Upper lobe of left lung (tissue), 4 donors: ENCODE measurements around the gene LNX1.

Source experiments
- POLR2AphosphoS5 ChIP-seq, 2 donors: sonication (generic); formaldehyde crosslinking; IDR thresholded peaks; one replicate each; pipeline ENCODE4 v1.5.1; 2017; ENCODE audit warnings: antibody characterized with exemption in 2 of 2
- TF ChIP-seq, protein P1 (sequence below), 6 experiments: fragments of 450-650 bp in 4 of 6; fragments of 200-600 bp in 2 of 6; sonication (generic) in 2 of 6; IDR thresholded peaks; one replicate each; pipeline ENCODE4 v1.5.1; 2016 to 2019; ENCODE audit warnings: antibody characterized with exemption in 6 of 6

DNA sequence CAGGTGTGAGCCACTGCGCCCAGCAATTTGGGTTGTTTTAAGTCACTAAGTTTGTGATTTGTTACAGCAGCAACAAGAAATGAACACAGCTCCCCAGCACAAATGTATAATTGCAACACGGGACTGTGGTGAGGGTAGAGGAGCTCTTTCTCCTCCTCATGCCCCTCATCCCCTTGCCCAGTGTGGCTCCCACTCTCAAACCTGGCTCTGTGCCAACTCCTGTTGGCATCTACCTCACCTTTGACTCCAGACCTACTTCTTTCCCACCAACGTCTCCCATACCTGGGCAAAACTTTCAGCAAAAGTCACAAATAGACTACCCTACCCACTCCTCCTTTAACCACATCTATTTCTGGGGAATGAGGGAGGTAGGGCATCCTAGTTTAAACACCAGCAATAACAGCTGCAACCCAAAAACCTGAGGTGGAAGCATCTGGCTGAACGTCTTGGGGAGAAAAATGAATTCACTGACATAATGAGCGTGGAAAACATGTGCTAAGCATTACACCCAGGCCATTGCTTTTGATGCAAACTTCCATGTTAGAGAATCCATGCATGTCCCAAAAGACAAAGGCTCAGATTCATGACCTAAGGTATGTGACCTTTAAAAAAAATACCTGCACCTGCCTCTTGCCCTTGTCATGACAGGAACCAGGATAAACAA, 19.2 kb downstream of the LNX1 start:
- no peak for TF ChIP-seq POLR2AphosphoS5 (IDR thresholded peaks at IDR 0.05)
- TF ChIP-seq, protein P1, sequence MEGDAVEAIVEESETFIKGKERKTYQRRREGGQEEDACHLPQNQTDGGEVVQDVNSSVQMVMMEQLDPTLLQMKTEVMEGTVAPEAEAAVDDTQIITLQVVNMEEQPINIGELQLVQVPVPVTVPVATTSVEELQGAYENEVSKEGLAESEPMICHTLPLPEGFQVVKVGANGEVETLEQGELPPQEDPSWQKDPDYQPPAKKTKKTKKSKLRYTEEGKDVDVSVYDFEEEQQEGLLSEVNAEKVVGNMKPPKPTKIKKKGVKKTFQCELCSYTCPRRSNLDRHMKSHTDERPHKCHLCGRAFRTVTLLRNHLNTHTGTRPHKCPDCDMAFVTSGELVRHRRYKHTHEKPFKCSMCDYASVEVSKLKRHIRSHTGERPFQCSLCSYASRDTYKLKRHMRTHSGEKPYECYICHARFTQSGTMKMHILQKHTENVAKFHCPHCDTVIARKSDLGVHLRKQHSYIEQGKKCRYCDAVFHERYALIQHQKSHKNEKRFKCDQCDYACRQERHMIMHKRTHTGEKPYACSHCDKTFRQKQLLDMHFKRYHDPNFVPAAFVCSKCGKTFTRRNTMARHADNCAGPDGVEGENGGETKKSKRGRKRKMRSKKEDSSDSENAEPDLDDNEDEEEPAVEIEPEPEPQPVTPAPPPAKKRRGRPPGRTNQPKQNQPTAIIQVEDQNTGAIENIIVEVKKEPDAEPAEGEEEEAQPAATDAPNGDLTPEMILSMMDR (IDR thresholded peaks at IDR 0.05), result no peak
